Activated CD4-positive, alpha-beta T cell treated with anti-CD3 and anti-CD28 coated beads, Interleukin-2, amount 50 U/mL, for 24 hours (primary cell): ENCODE results near the gene LILRA5.
"Not testable (repeated sequence)": the region's sequence is repeated elsewhere in the genome, so short reads cannot be mapped to it uniquely, and the experiment has no call there.

Source experiments
- DNase-seq, 2 donors: peaks; one replicate each; pipeline ENCODE4 v3.0.0-alpha.2; 2020; ENCODE audit warnings: low read depth in 1 of 2, low spot score in 1 of 2

Gene LILRA5

GRCh38 chr19:54312436-54313377 is at the start of gene LILRA5:
Gene LILRA5, minus strand, starts transcription at chr19:54313166. Its CDS starts 147 bp downstream, at chr19:54313019.
- no peak for DNase-seq

GRCh38 chr19:54361680-54362422 is 48.9 kb upstream of the LILRA5 start:
- DNase-seq: not testable (repeated sequence)

- peak; percentile 38 to 58 for DNase-seq
Observed at GRCh38 chr19:54359149-54359820, 46.3 kb upstream of the LILRA5 start.

GRCh38 chr19:54357381-54357780 is 44.4 kb upstream of the LILRA5 start:
- no peak for DNase-seq

- DNase-seq: no peak
Observed at GRCh38 chr19:54356444-54357056, 43.6 kb upstream of the LILRA5 start.

GRCh38 chr19:54355675-54356074 is 42.7 kb upstream of the LILRA5 start:
- DNase-seq: no peak

- DNase-seq: no peak
Observed at GRCh38 chr19:54354761-54355160, 41.8 kb upstream of the LILRA5 start.

GRCh38 chr19:54352546-54352945 is 39.6 kb upstream of the LILRA5 start:
- no peak for DNase-seq

- DNase-seq: no peak
Observed at GRCh38 chr19:54352041-54352440, 39.1 kb upstream of the LILRA5 start.

GRCh38 chr19:54351474-54351873 is 38.5 kb upstream of the LILRA5 start:
- no peak for DNase-seq

- no peak for DNase-seq
Observed at GRCh38 chr19:54345938-54346386, 33.0 kb upstream of the LILRA5 start.

GRCh38 chr19:54343868-54344267 is 30.9 kb upstream of the LILRA5 start:
- DNase-seq: no peak

GRCh38 chr19:54341295-54341694 is 28.3 kb upstream of the LILRA5 start:
- no peak for DNase-seq

- no peak for DNase-seq
Observed at GRCh38 chr19:54339646-54340358, 26.8 kb upstream of the LILRA5 start.

- DNase-seq: no peak
Observed at GRCh38 chr19:54338521-54338920, 25.6 kb upstream of the LILRA5 start.

GRCh38 chr19:54337858-54338230 is 24.9 kb upstream of the LILRA5 start:
- DNase-seq: no peak

GRCh38 chr19:54336893-54337857 is 24.2 kb upstream of the LILRA5 start:
- DNase-seq: no peak

GRCh38 chr19:54335979-54336892 is 23.3 kb upstream of the LILRA5 start:
- no peak for DNase-seq
